ENCODE measurements around the gene TTYH2. TPM values are rescaled to one million over a fixed set of nuclear protein-coding genes. Genes with fewer than 3 reads are reported as not detected.

Gene TTYH2
- polyA plus RNA-seq, 3 donors: 12.3 to 57.4 (median 18.7) TPM

DNA sequence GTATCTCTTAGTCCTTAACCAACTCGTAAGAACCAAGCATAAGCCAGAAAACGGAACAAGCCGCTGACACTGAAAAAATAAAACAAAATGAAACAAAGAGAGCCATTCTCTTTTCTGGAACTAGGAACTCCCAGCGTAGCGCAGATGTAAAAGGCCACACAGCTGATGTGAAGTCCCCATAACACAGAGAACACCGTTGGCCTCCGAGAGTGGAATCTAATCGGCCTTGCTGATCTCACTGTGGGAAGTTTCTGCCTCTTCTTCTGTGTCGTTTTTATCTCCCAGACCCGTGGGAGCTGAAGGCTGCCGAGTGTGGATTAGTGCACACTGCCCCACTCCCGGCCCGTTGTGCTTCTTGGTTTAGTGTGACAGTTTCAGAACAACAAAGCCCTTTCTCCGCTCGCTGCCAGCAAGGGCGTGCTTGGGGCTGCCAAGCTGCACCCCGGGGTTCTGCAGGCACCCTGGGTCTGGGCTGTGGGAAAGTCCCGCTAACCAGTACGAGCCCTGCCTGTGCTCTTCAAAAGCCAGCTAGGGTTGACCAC lies 21.7 kb downstream of the TTYH2 start:
- peak overlapping the region; percentile 16 to 59 (median 21) for H3K4me3 ChIP-seq (replicated peaks in 1 of 3; ENCODE audit: low read depth in 2 of 3, low read length in 3 of 3)

DNA sequence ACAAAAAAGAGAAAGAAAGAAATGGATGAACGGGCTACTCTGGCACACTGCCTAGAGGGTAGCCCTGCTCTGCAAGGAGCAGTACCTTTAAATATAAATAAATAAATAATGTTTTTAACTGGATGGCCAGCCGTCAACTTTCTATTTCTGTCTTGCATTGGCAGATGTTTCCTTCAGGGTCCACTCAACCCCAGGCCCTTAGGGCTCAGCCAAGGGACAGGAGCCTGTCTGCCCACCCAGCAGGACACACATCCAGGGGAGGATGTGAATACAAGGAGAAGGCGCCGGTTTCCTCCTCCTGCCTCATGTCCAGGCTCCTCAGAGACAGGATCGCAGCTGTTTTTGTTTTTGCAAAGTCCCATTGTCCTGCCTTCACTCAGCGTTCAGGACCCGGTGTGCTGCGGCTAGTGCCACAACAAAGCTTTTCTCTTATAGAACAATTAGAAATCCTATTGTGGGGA lies 22.6 kb downstream of the TTYH2 start:
- Histone ChIP-seq H3K27ac (ENCODE audit: low read depth in 1 of 2, low read length in 2 of 2) (peak overlapping the region in 1 of 2 donors; percentile 93), H3K36me3 (replicated peaks in 1 of 2; ENCODE audit: control insufficient read depth in 1 of 2, insufficient read depth in 2 of 2, low read length in 2 of 2) (peaks cover 39 to 52% of the 10 kb centered on the region in 2 donors), H3K4me1 (ENCODE audit: control insufficient read depth in 1 of 2, insufficient read depth in 2 of 2, low read length in 2 of 2) (peaks cover 58 to 64% of the 10 kb centered on the region in 2 donors), H3K79me2 (ENCODE audit: insufficient read depth, low read length) (no peaks in the 10 kb centered on the region), H2AFZ (ENCODE audit: insufficient read depth, low read depth, low read length, poor library complexity, severe bottlenecking) (no peak overlapping the region), H3K9ac (ENCODE audit: insufficient read depth, low read length, poor library complexity, severe bottlenecking) (no peak overlapping the region), H4K20me1 (ENCODE audit: insufficient read depth, low read length) (no peaks in the 10 kb centered on the region), H3K4me2 (replicated peaks; ENCODE audit: extremely low read depth, low read length, poor library complexity, severe bottlenecking) (no peak overlapping the region), H3K9me3 (replicated peaks in 1 of 2; ENCODE audit: control insufficient read depth in 1 of 2, insufficient read depth in 1 of 2, low read length in 2 of 2) (no peaks in the 10 kb centered on the region), H3K4me3 (replicated peaks in 1 of 3; ENCODE audit: low read depth in 2 of 3, low read length in 3 of 3) (no peak overlapping the region), H3K27me3 (ENCODE audit: control insufficient read depth in 2 of 2, insufficient read depth in 2 of 2, low read length in 2 of 2) (no peaks in the 10 kb centered on the region)
- peaks cover 43 to 67% of the 10 kb centered on the region in 2 donors for H3K36me3 Mint-ChIP-seq
- no peaks in the 10 kb centered on the region for H3K9me3 Mint-ChIP-seq
- H3K27ac Mint-ChIP-seq: peak overlapping the region in 4 of 7 donors; percentile 91 to 97 (median 92)
- no peak for DNase-seq
- no peak overlapping the region for H3K4me3 Mint-ChIP-seq
- WGBS (ENCODE audit: insufficient coverage): no CpG with 5 or more reads among the region's 8 CpGs
- TF ChIP-seq, protein P1, sequence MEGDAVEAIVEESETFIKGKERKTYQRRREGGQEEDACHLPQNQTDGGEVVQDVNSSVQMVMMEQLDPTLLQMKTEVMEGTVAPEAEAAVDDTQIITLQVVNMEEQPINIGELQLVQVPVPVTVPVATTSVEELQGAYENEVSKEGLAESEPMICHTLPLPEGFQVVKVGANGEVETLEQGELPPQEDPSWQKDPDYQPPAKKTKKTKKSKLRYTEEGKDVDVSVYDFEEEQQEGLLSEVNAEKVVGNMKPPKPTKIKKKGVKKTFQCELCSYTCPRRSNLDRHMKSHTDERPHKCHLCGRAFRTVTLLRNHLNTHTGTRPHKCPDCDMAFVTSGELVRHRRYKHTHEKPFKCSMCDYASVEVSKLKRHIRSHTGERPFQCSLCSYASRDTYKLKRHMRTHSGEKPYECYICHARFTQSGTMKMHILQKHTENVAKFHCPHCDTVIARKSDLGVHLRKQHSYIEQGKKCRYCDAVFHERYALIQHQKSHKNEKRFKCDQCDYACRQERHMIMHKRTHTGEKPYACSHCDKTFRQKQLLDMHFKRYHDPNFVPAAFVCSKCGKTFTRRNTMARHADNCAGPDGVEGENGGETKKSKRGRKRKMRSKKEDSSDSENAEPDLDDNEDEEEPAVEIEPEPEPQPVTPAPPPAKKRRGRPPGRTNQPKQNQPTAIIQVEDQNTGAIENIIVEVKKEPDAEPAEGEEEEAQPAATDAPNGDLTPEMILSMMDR (IDR thresholded peaks at IDR 0.05): no peak
- peaks cover 0 to 2% (median 0%) of the 10 kb centered on the region in 3 donors for H3K27me3 Mint-ChIP-seq (ENCODE audit: low read depth in 3 of 3)
- intact Hi-C loops (cut with micrococcal nuclease): loop anchor here in 1 of 2 donors (5.0 kb wide), 1 partner anchor 34 kb away; the partner anchor contains the start of gene RPL38
- peaks cover 44% of the 10 kb centered on the region for H3K4me1 Mint-ChIP-seq

More for the DNA sequence above, 21.7 kb downstream of the TTYH2 start:
- DNase-seq: peak; percentile 47 to 58 (median 47)
- no peaks in the 10 kb centered on the region for H3K79me2 ChIP-seq (ENCODE audit: insufficient read depth, low read length)
- Mint-ChIP-seq H3K27me3 (ENCODE audit: low read depth in 3 of 3) (peaks cover 0 to 2% (median 0%) of the 10 kb centered on the region in 3 donors), H3K9me3 (no peaks in the 10 kb centered on the region), H3K36me3 (peaks cover 47 to 67% of the 10 kb centered on the region in 2 donors), H3K4me1 (peaks cover 40% of the 10 kb centered on the region), H3K4me3 (peak overlapping the region; percentile 69 to 72), H3K27ac (peak overlapping the region; percentile 91 to 97 (median 93))
- peak overlapping the region; percentile 73 for H3K4me2 ChIP-seq (replicated peaks; ENCODE audit: extremely low read depth, low read length, poor library complexity, severe bottlenecking)
- H4K20me1 ChIP-seq (ENCODE audit: insufficient read depth, low read length): no peaks in the 10 kb centered on the region
- peak overlapping the region; percentile 93 to 96 for H3K27ac ChIP-seq (ENCODE audit: low read depth in 1 of 2, low read length in 2 of 2)
- 33% methylated on average over 16 of the region's 19 CpGs for WGBS (ENCODE audit: insufficient coverage)
- no peaks in the 10 kb centered on the region for H3K9me3 ChIP-seq (replicated peaks in 1 of 2; ENCODE audit: control insufficient read depth in 1 of 2, insufficient read depth in 1 of 2, low read length in 2 of 2)
- peaks cover 58 to 63% of the 10 kb centered on the region in 2 donors for H3K4me1 ChIP-seq (ENCODE audit: control insufficient read depth in 1 of 2, insufficient read depth in 2 of 2, low read length in 2 of 2)
- H3K9ac ChIP-seq (ENCODE audit: insufficient read depth, low read length, poor library complexity, severe bottlenecking): peak overlapping the region; percentile 67
- intact Hi-C loops (cut with micrococcal nuclease): loop anchor here in 1 of 2 donors (5.0 kb wide), 1 partner anchor 33 kb away; the partner anchor contains the start of gene RPL38
- H2AFZ ChIP-seq (ENCODE audit: insufficient read depth, low read depth, low read length, poor library complexity, severe bottlenecking): peak overlapping the region; percentile 96
- no peaks in the 10 kb centered on the region for H3K27me3 ChIP-seq (ENCODE audit: control insufficient read depth in 2 of 2, insufficient read depth in 2 of 2, low read length in 2 of 2)
- TF ChIP-seq, protein P1 (IDR thresholded peaks at IDR 0.05): no peak
- H3K36me3 ChIP-seq (replicated peaks in 1 of 2; ENCODE audit: control insufficient read depth in 1 of 2, insufficient read depth in 2 of 2, low read length in 2 of 2): peaks cover 42 to 58% of the 10 kb centered on the region in 2 donors
